ENCODE data around the gene MED25. TPM values are rescaled to one million over a fixed set of nuclear protein-coding genes. Genes with fewer than 3 reads are reported as not detected.

The MED25 gene
- total RNA-seq, 1 donor from 2014 or later = 58.1 TPM

GRCh38 chr19:49824662-49825061 lies 6.6 kb downstream of the MED25 start:
- peaks cover under 1% of the 10 kb centered on the region for H3K4me1 Mint-ChIP-seq (ENCODE audit: unreplicated experiment)
- no peak overlapping the region for H3K27ac Mint-ChIP-seq (ENCODE audit: unreplicated experiment)
- no peak for DNase-seq (ENCODE audit: extremely low spot score, unreplicated experiment)

GRCh38 chr19:49827034-49827433 lies 8.9 kb downstream of the MED25 start:
- no peak overlapping the region for H3K27ac Mint-ChIP-seq (ENCODE audit: unreplicated experiment)
- H3K27me3 Mint-ChIP-seq (ENCODE audit: unreplicated experiment) = no peaks in the 10 kb centered on the region
- TF ChIP-seq CTCF (IDR thresholded peaks at IDR 0.05) = no peak

More at GRCh38 chr19:49824662-49825061, 6.6 kb downstream of the MED25 start:
- no peak overlapping the region for H3K4me3 Mint-ChIP-seq (ENCODE audit: unreplicated experiment)
- H3K36me3 Mint-ChIP-seq (ENCODE audit: unreplicated experiment) = peaks cover 22% of the 10 kb centered on the region
- TF ChIP-seq CTCF (IDR thresholded peaks at IDR 0.05) = no peak
- H3K27me3 Mint-ChIP-seq (ENCODE audit: unreplicated experiment) = no peaks in the 10 kb centered on the region
- no peaks in the 10 kb centered on the region for H3K9me3 Mint-ChIP-seq (ENCODE audit: unreplicated experiment)

GRCh38 chr19:49829200-49829599 lies 11.1 kb downstream of the MED25 start:
- DNase-seq (ENCODE audit: extremely low spot score, unreplicated experiment) = no peak
- Mint-ChIP-seq H3K4me3 (ENCODE audit: unreplicated experiment) (no peak overlapping the region), H3K27ac (ENCODE audit: unreplicated experiment) (no peak overlapping the region), H3K4me1 (ENCODE audit: unreplicated experiment) (no peaks in the 10 kb centered on the region), H3K9me3 (ENCODE audit: unreplicated experiment) (no peaks in the 10 kb centered on the region), H3K27me3 (ENCODE audit: unreplicated experiment) (no peaks in the 10 kb centered on the region), H3K36me3 (ENCODE audit: unreplicated experiment) (peaks cover 22% of the 10 kb centered on the region)
- no peak for TF ChIP-seq CTCF (IDR thresholded peaks at IDR 0.05)

More at GRCh38 chr19:49827034-49827433, 8.9 kb downstream of the MED25 start:
- no peak for DNase-seq (ENCODE audit: extremely low spot score, unreplicated experiment)
- H3K4me3 Mint-ChIP-seq (ENCODE audit: unreplicated experiment) = no peak overlapping the region
- no peaks in the 10 kb centered on the region for H3K9me3 Mint-ChIP-seq (ENCODE audit: unreplicated experiment)
- no peaks in the 10 kb centered on the region for H3K4me1 Mint-ChIP-seq (ENCODE audit: unreplicated experiment)
- peaks cover 16% of the 10 kb centered on the region for H3K36me3 Mint-ChIP-seq (ENCODE audit: unreplicated experiment)

- Mint-ChIP-seq H3K27ac (ENCODE audit: unreplicated experiment) (no peak overlapping the region), H3K4me1 (ENCODE audit: unreplicated experiment) (no peaks in the 10 kb centered on the region), H3K27me3 (ENCODE audit: unreplicated experiment) (no peaks in the 10 kb centered on the region), H3K4me3 (ENCODE audit: unreplicated experiment) (no peak overlapping the region), H3K36me3 (ENCODE audit: unreplicated experiment) (peaks cover 24% of the 10 kb centered on the region), H3K9me3 (ENCODE audit: unreplicated experiment) (no peaks in the 10 kb centered on the region)
- no peak for DNase-seq (ENCODE audit: extremely low spot score, unreplicated experiment)
- TF ChIP-seq CTCF (IDR thresholded peaks at IDR 0.05) = no peak
Measured at GRCh38 chr19:49829721-49830120, 11.6 kb downstream of the MED25 start.

GRCh38 chr19:49830766-49831165 lies 12.7 kb downstream of the MED25 start:
- H3K27me3 Mint-ChIP-seq (ENCODE audit: unreplicated experiment) = no peaks in the 10 kb centered on the region
- DNase-seq (ENCODE audit: extremely low spot score, unreplicated experiment) = no peak
- TF ChIP-seq CTCF (IDR thresholded peaks at IDR 0.05) = no peak
- no peak overlapping the region for H3K4me3 Mint-ChIP-seq (ENCODE audit: unreplicated experiment)
- H3K9me3 Mint-ChIP-seq (ENCODE audit: unreplicated experiment) = no peaks in the 10 kb centered on the region
- peaks cover 28% of the 10 kb centered on the region for H3K36me3 Mint-ChIP-seq (ENCODE audit: unreplicated experiment)
- no peaks in the 10 kb centered on the region for H3K4me1 Mint-ChIP-seq (ENCODE audit: unreplicated experiment)
- no peak overlapping the region for H3K27ac Mint-ChIP-seq (ENCODE audit: unreplicated experiment)

All from osteocyte (in vitro differentiated cells).